ENCODE data around the gene WHRN. TPM values are rescaled to one million over a fixed set of nuclear protein-coding genes. Genes with fewer than 3 reads are reported as not detected.

Gene WHRN
- total RNA-seq, 2 experiments from 2014 or later, result 0.19 to 2.1 TPM

GRCh38 chr9:114522847-114523246 lies 17.6 kb upstream of the WHRN start:
- ChIA-PET CTCF (ENCODE audit: unreplicated experiment) (no interaction called here), POLR2A (no interaction called here)
- H3K9me2 ChIP-seq (ENCODE audit: insufficient read depth, low read length), result no peaks in the 10 kb centered on the region
- no peak overlapping the region for H2AFZ ChIP-seq (ENCODE audit: low read length)
- no peak overlapping the region for H3K4me3 ChIP-seq (ENCODE audit: low read depth, low read length, poor library complexity, severe bottlenecking)
- no peaks in the 10 kb centered on the region for H3K9me3 ChIP-seq (ENCODE audit: low read length)
- BruUV-seq (replicated peaks), result no TSS peak
- TF ChIP-seq EZH2phosphoT487 (IDR thresholded peaks at IDR 0.05; ENCODE audit: borderline replicate concordance, low read depth, low read length) (no peak), CTCF (conservative IDR thresholded peaks at IDR 0.05; ENCODE audit: low read length) (no peak)
- H3K36me3 ChIP-seq (ENCODE audit: insufficient read depth, low read length), result no peaks in the 10 kb centered on the region
- H4K20me1 ChIP-seq (ENCODE audit: insufficient read depth, low read length), result no peaks in the 10 kb centered on the region
- no peaks in the 10 kb centered on the region for H3K4me1 ChIP-seq (ENCODE audit: insufficient read depth, low read length, poor library complexity, severe bottlenecking)
- no peak overlapping the region for H3K27ac ChIP-seq (ENCODE audit: low read depth, low read length, poor library complexity, severe bottlenecking)
- H3K4me2 ChIP-seq (ENCODE audit: low read length), result no peak overlapping the region
- no peaks in the 10 kb centered on the region for H3K79me2 ChIP-seq (ENCODE audit: insufficient read depth, low read depth, low read length)
- intact Hi-C loops (cut with micrococcal nuclease; ENCODE audit: unreplicated experiment), result no loop called here
- no peak for DNase-seq (ENCODE audit: low spot score)

- no peak for TF ChIP-seq EZH2phosphoT487 (IDR thresholded peaks at IDR 0.05; ENCODE audit: borderline replicate concordance, low read depth, low read length)
- Histone ChIP-seq H3K27ac (ENCODE audit: low read depth, low read length, poor library complexity, severe bottlenecking) (no peak overlapping the region), H3K4me2 (ENCODE audit: low read length) (no peak overlapping the region), H3K79me2 (ENCODE audit: insufficient read depth, low read depth, low read length) (no peaks in the 10 kb centered on the region), H3K9me2 (ENCODE audit: insufficient read depth, low read length) (no peaks in the 10 kb centered on the region), H3K36me3 (ENCODE audit: insufficient read depth, low read length) (no peaks in the 10 kb centered on the region), H4K20me1 (ENCODE audit: insufficient read depth, low read length) (no peaks in the 10 kb centered on the region), H3K4me3 (ENCODE audit: low read depth, low read length, poor library complexity, severe bottlenecking) (no peak overlapping the region), H3K9me3 (ENCODE audit: low read length) (no peaks in the 10 kb centered on the region), H3K4me1 (ENCODE audit: insufficient read depth, low read length, poor library complexity, severe bottlenecking) (no peaks in the 10 kb centered on the region), H2AFZ (ENCODE audit: low read length) (no peak overlapping the region)
- BruUV-seq (replicated peaks), result no TSS peak
- DNase-seq (ENCODE audit: low spot score), result no peak
- ChIA-PET CTCF (ENCODE audit: unreplicated experiment) (no interaction called here), POLR2A (no interaction called here)
- intact Hi-C loops (cut with micrococcal nuclease; ENCODE audit: unreplicated experiment), result no loop called here
These were observed 17.0 kb upstream of the WHRN start for GRCh38 chr9:114522286-114522685.

- POLR2A ChIA-PET, result no interaction called here
- Histone ChIP-seq H3K4me2 (ENCODE audit: low read length) (no peak overlapping the region), H4K20me1 (ENCODE audit: insufficient read depth, low read length) (no peaks in the 10 kb centered on the region), H2AFZ (ENCODE audit: low read length) (no peak overlapping the region), H3K36me3 (ENCODE audit: insufficient read depth, low read length) (no peaks in the 10 kb centered on the region), H3K27ac (ENCODE audit: low read depth, low read length, poor library complexity, severe bottlenecking) (no peak overlapping the region), H3K4me1 (ENCODE audit: insufficient read depth, low read length, poor library complexity, severe bottlenecking) (no peaks in the 10 kb centered on the region), H3K9me2 (ENCODE audit: insufficient read depth, low read length) (no peaks in the 10 kb centered on the region), H3K9me3 (ENCODE audit: low read length) (no peaks in the 10 kb centered on the region), H3K79me2 (ENCODE audit: insufficient read depth, low read depth, low read length) (no peaks in the 10 kb centered on the region), H3K4me3 (ENCODE audit: low read depth, low read length, poor library complexity, severe bottlenecking) (no peak overlapping the region)
- no peak for DNase-seq (ENCODE audit: low spot score)
- BruUV-seq (replicated peaks), result no TSS peak
- intact Hi-C loops (cut with micrococcal nuclease; ENCODE audit: unreplicated experiment), result no loop called here
- CTCF ChIA-PET (ENCODE audit: unreplicated experiment), result no interaction called here
- TF ChIP-seq EZH2phosphoT487 (IDR thresholded peaks at IDR 0.05; ENCODE audit: borderline replicate concordance, low read depth, low read length) (no peak), CTCF (conservative IDR thresholded peaks at IDR 0.05; ENCODE audit: low read length) (no peak)
These were observed 16.6 kb upstream of the WHRN start for GRCh38 chr9:114521846-114522245.

Data from OCI-LY7 (cell line).